GDM1 (cell line): Measurements from ENCODE around the gene CCR4.
"Not testable (repeated sequence)": the region's sequence is repeated elsewhere in the genome, so short reads cannot be mapped to it uniquely, and the experiment has no call there.

Experiments
- DNase-seq: peaks from one replicate; lab custom pipeline; 2025; lab: John Stamatoyannopoulos, UW

Gene CCR4

GRCh38 chr3:32983124-32983523, 31.7 kb downstream of the CCR4 start:
- DNase-seq = no peak

GRCh38 chr3:32984918-32985317, 33.5 kb downstream of the CCR4 start:
- DNase-seq = not testable (repeated sequence)

GRCh38 chr3:32989171-32989570, 37.7 kb downstream of the CCR4 start:
- no peak for DNase-seq

DNA sequence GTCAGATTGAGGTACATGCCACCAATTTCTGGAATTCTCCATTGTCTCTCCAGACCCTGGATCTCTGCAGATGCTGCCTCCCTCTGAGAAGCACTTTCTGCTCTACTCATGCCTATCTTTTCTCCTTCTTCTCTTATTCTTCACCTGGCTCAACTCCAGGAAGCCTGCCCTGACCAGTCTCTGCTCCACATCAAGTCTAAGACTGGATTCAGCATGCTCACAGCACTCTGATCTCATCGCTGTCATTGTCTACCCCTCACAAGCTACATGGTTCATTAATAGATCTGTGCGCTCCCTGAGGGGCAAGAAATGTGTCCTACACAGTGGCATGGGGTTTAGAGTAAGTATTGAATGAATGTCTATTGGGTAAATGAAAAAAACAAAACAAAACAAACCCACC, 38.7 kb downstream of the CCR4 start:
- DNase-seq = no peak

- no peak for DNase-seq
These were observed 40.3 kb downstream of the CCR4 start for GRCh38 chr3:32991781-32992180.

DNA sequence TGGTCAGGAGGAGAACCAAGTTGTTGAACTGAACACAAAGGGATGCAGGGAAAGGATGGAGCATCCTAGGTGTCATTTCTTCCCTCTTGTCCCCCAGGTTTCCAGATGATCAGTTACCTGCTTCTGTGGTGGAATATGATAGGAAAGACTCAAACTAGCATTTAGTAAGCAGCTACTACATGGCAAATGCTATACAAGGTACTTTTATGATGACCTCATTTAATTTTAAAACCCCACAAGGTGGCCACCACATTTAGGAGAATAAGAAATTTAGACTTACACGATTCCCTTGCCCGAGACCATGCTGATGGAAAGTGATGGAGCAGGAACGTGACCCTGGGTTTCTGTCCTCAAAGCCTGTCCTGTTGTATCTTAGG, 40.9 kb downstream of the CCR4 start:
- DNase-seq = no peak

GRCh38 chr3:32994045-32994444, 42.6 kb downstream of the CCR4 start:
- no peak for DNase-seq

- no peak for DNase-seq
These were observed 43.7 kb downstream of the CCR4 start for GRCh38 chr3:32995098-32995497.

DNA sequence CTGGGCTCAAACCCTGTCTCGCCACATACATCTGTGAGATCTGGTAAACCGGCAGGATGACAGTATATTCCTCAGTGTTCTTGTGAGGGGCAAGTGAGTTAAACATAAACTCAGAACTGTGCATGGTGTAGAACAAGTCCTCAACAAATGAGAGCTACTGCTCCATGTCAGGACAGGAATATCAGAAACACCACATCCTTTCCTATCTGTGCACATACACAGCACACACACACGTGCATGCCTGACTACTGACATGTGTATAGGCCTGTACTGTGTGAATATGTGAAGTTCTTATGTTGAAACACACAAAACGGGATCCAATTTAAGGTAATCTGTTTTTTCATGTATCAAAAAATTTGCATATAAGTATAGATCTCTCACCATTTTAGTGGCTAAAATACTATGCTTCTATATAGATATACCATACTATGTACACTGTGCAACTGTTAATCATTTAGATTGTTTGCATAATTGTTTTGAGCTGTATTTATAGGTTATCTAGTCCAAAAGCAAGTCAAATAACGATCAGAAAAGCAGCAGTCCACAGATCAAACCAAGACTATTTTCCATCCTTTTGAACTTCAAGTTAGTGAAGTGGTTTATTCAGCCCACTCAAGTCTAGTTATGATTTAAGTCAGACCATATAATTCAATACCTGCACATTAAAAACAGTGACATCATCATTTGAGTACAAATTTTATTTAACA, 44.8 kb downstream of the CCR4 start:
- no peak for DNase-seq

- DNase-seq = no peak
These were observed 45.3 kb downstream of the CCR4 start for GRCh38 chr3:32996755-32997091.

GRCh38 chr3:32998631-32999451, 47.4 kb downstream of the CCR4 start:
- no peak for DNase-seq

DNA sequence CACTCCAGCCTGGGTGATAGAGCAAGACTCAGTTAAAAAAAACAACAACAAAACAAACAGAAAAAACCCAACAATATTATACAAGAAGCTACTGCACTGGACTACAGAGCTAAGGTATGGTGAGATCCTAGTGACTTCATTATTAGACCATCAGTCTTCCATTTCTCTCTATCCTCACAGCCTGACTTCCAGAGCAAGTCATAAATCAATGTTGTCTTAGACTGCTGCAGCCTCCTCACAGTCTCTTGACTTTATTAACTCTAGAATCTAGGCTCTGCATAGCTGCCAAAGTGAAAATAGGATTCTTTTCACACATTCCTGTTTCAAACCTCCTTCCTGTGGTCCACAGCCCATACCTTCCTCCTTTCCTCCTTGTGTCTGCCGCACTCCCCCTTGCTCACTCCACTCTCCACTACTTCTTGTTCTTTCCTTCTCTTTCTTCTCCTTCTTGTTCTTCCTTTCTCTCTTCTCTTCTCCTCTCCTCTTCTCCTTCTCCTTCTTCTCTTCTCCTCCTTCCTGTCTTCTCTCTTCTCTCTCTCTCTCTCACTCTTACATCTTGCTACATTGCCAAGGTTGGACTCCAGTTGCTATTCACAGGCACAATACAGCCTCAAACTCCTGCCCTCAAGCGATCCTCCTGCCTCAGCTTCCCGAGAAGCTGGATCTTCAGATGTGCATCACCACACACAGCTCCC, 49.4 kb downstream of the CCR4 start:
- no peak for DNase-seq

DNA sequence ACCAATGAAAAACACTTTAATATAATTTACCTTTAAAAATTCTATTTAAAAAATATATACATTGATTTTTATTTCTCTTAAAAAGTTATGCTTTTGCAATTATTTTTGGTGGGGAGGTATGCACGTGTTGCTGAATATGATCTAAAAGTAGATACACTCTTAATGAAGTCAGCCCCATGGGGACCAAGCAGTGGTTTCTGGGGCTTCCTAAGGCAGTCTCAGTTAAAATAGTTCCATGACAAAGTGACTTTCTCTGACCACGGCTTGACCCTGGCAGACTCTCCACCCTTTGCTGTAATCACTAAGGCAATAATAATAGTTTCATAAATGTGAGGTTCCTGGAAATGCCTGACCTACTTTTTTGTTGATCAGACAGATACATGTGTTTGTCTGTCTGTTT, 50.4 kb downstream of the CCR4 start:
- no peak for DNase-seq

DNA sequence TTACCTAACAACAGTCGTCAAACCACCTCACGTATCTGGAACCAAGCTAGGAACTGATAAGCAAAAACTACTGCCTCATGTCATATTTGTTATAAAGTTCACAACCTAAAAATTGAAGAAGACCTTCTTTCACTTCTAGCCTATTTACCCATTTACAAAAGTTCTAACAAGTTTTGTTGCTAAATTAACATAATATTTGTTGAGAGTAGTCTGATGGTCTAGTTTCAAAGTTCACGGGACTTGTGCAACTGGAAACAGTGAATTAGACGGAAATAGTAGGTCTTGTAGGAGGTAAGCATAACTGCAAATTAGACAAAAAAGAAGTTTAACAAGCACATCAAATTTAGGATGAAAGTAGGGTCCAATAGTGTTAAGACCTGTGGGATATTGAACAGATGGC, 51.9 kb downstream of the CCR4 start:
- no peak for DNase-seq

DNA sequence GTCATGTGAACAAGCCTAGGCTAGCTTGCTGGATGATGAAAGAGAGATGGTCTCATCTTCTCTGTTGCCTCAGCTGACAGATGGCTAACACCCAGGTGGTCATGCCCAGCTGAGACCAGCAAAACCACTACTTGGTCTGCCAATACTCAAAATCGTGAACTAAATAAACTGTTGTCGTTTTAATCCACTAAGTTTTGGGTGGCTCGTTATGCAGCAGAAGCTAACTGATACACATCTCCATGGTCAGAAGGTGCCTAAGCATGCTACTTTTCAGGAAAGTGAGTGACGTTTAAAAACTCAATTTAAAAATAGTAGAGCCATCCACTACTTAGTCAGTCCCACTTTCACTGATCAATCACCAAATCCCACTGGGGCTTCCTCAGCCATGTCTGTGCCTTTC, 52.8 kb downstream of the CCR4 start:
- no peak for DNase-seq

GRCh38 chr3:33004961-33005360, 53.5 kb downstream of the CCR4 start:
- DNase-seq = no peak
